CD4-positive, alpha-beta T cell (primary cell): ENCODE data around the gene LRP2. TPM values are rescaled to one million over a fixed set of nuclear protein-coding genes. Genes with fewer than 3 reads are reported as not detected.

Experiments
- ATAC-seq: fragments of 200-7000 bp; cut with Tn5 transposase; one replicate; pipeline ENCODE4 v1.10.0; 2022; ENCODE audit warnings: mild to moderate bottlenecking; ENCODE audit not compliant: poor library complexity
- CTCF ChIA-PET: fragments of 350-600 bp; sonication (Branson Sonifier 250); formaldehyde crosslinking; loops from one replicate; lab custom pipeline; 2021; ENCODE audit warnings: antibody characterized with exemption, inconsistent platforms; lab: Charles Lee
- POLR2A ChIA-PET: fragments of 350-600 bp; sonication (Branson Sonifier 250); formaldehyde crosslinking; loops from one replicate; lab custom pipeline; 2021; ENCODE audit warnings: antibody characterized with exemption, inconsistent platforms; lab: Charles Lee
- DNase-seq, 14 experiments: peaks; one replicate each; pipeline ENCODE4 v3.0.0-alpha.2; 2013 to 2020; ENCODE audit warnings: mixed read lengths in 2 of 14
- H3K27ac ChIP-seq, 2 donors: one replicate each; pipeline versions ENCODE4 v1.5.1 to v1.7.0; 2013; ENCODE audit warnings: low read length in 2 of 2, low read depth in 1 of 2, mild to moderate bottlenecking in 1 of 2
- H3K27me3 ChIP-seq, 2 experiments: 1 replicate in 1 of 2; 2 replicates in 1 of 2; pipeline versions ENCODE4 v1.6.1 to v1.7.0; 2013; ENCODE audit warnings: low read length in 2 of 2, control low read depth in 1 of 2, mild to moderate bottlenecking in 1 of 2, moderate library complexity in 1 of 2; ENCODE audit not compliant: insufficient read depth in 2 of 2, control insufficient read depth in 1 of 2
- H3K36me3 ChIP-seq: one replicate; pipeline ENCODE4 v1.6.1; 2013; ENCODE audit warnings: low read length, control low read depth; ENCODE audit not compliant: insufficient read depth
- H3K4me1 ChIP-seq: one replicate; pipeline ENCODE4 v1.6.1; 2013; ENCODE audit warnings: low read length, control low read depth; ENCODE audit not compliant: insufficient read depth
- H3K4me3 ChIP-seq: one replicate; pipeline ENCODE4 v1.5.1; 2013; ENCODE audit warnings: mild to moderate bottlenecking, low read length, moderate library complexity
- H3K9me3 ChIP-seq, 2 experiments: 1 replicate in 1 of 2; 2 replicates in 1 of 2; pipeline versions ENCODE4 v1.6.1 to v1.7.0; 2013; ENCODE audit warnings: low read length in 2 of 2, mild to moderate bottlenecking in 2 of 2, control low read depth in 1 of 2, moderate library complexity in 1 of 2; ENCODE audit not compliant: control insufficient read depth in 1 of 2, insufficient read depth in 1 of 2
- H3K27ac Mint-ChIP-seq: one replicate; pipeline ENCODE4 v1.8.0; 2020; ENCODE audit warnings: mixed read lengths
- H3K27me3 Mint-ChIP-seq: one replicate; pipeline ENCODE4 v1.8.0; 2021; ENCODE audit warnings: mixed read lengths
- H3K36me3 Mint-ChIP-seq: one replicate; pipeline ENCODE4 v1.8.0; 2021; ENCODE audit warnings: low read depth, mixed read lengths
- H3K4me1 Mint-ChIP-seq: one replicate; pipeline ENCODE4 v1.8.0; 2021; ENCODE audit warnings: low read depth, mixed read lengths
- H3K4me3 Mint-ChIP-seq: one replicate; pipeline ENCODE4 v1.8.0; 2020; ENCODE audit warnings: mild to moderate bottlenecking, mixed read lengths
- H3K9me3 Mint-ChIP-seq: one replicate; pipeline ENCODE4 v1.8.0; 2020; ENCODE audit warnings: mixed read lengths
- intact Hi-C, 2 experiments: fragments of 100-400 bp; cut with DNase I in 1 of 2; cut with micrococcal nuclease in 1 of 2; formaldehyde crosslinking; loops; one replicate each; pipeline versions ENCODE4 v1.15.1 to v1.9.0; 2023 to 2025; cut with DNase I, micrococcal nuclease
- total RNA-seq, 174 experiments: library from RNA in 2 of 174; stranded (reverse) in 2 of 174; gene quantifications; one replicate each; pipeline ENCODE4 v1.2.3 and lab custom pipeline; 2021 to 2026
- TF ChIP-seq, protein P1 (sequence below): fragments of 200-600 bp; IDR thresholded peaks from one replicate; pipeline ENCODE4 v1.8.0; 2022; ENCODE audit warnings: antibody characterized with exemption, mild to moderate bottlenecking

The LRP2 gene
- total RNA-seq, 2 experiments from 2014 or later = 0.03 TPM; not detected in 1

DNA sequence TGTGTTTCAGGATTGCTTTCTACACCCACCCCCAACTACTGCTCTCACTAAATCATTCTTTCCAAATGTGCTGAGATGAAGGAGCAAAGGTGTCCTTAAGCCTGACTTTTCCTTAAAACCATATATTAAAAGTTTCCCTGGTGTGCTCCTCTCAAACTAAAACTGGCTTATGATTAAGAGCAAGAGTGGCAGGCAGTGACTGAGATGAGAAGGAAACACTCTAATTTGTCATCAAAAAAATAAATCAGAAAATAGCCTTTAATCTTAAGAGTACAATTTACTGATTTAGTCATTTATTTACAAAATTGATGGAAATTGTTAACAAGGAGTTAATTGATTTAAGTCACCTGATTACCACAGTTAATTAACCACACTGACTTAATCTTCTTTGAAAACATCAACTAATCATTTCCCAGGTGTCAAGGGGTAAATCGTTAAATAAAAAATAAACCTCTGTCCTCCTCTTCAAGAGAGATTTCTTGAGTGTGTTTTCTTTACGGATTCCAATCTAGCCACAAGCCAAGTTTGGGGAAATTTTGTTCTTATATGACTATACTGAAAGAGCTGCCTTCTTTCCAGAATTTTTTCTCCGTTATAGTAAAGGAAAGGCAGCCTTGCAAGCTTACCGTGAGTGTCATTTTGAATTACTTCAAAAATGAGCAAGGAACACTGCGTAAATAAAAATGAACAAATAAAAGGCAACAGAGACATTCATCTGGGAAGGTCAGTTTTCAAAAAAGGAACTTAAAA is 17.4 kb downstream of the LRP2 start:
- DNase-seq (no peak), ATAC-seq (no peak)
- Mint-ChIP-seq H3K9me3 (no peaks in the 10 kb centered on the region), H3K4me1 (no peaks in the 10 kb centered on the region), H3K36me3 (no peaks in the 10 kb centered on the region), H3K27me3 (peaks cover 18% of the 10 kb centered on the region), H3K4me3 (no peak overlapping the region), H3K27ac (no peak overlapping the region)
- no peaks in the 10 kb centered on the region for H3K36me3 ChIP-seq
- no peaks in the 10 kb centered on the region for H3K4me1 ChIP-seq
- no peak overlapping the region for H3K4me3 ChIP-seq
- no peak overlapping the region for H3K27ac ChIP-seq
- peaks cover 0 to 3% of the 10 kb centered on the region in 2 experiments for H3K27me3 ChIP-seq
- CTCF ChIA-PET = no interaction called here
- POLR2A ChIA-PET = interaction anchor here (0.6 kb wide), 1 partner anchor 40 kb away, joined by 3 read pairs; no protein-coding TSS in a partner anchor
- H3K9me3 ChIP-seq = no peaks in the 10 kb centered on the region
- intact Hi-C loops = no loop called here
- TF ChIP-seq, protein P1, sequence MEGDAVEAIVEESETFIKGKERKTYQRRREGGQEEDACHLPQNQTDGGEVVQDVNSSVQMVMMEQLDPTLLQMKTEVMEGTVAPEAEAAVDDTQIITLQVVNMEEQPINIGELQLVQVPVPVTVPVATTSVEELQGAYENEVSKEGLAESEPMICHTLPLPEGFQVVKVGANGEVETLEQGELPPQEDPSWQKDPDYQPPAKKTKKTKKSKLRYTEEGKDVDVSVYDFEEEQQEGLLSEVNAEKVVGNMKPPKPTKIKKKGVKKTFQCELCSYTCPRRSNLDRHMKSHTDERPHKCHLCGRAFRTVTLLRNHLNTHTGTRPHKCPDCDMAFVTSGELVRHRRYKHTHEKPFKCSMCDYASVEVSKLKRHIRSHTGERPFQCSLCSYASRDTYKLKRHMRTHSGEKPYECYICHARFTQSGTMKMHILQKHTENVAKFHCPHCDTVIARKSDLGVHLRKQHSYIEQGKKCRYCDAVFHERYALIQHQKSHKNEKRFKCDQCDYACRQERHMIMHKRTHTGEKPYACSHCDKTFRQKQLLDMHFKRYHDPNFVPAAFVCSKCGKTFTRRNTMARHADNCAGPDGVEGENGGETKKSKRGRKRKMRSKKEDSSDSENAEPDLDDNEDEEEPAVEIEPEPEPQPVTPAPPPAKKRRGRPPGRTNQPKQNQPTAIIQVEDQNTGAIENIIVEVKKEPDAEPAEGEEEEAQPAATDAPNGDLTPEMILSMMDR = no peak

DNA sequence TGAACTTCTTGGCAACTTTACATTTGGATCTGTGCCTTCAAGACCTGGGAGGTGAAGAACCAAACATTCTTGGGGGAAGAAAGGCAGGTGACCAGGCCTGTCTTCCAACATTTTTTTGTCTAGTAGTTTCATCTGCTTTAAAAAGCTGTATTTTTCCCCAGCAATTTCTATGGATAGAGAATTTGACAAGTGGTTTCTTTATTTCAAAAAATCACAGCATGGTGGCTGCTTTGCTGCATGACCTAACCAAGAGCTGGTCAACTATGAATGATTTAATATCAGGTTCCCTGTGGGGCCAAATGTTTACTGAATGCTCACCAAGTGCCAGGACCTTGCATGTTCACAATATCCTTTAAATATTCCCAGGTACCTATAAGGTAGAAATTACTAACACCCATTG is 19.1 kb downstream of the LRP2 start:
- H3K4me1 ChIP-seq = no peaks in the 10 kb centered on the region
- H3K27ac Mint-ChIP-seq = no peak overlapping the region
- no peaks in the 10 kb centered on the region for H3K36me3 Mint-ChIP-seq
- CTCF ChIA-PET = no interaction called here
- H3K9me3 ChIP-seq = no peaks in the 10 kb centered on the region
- ATAC-seq (no peak), DNase-seq (no peak)
- no peak overlapping the region for H3K27ac ChIP-seq
- peaks cover 0 to 3% of the 10 kb centered on the region in 2 experiments for H3K27me3 ChIP-seq
- TF ChIP-seq, protein P1 = no peak
- no peak overlapping the region for H3K4me3 Mint-ChIP-seq
- H3K4me1 Mint-ChIP-seq = no peaks in the 10 kb centered on the region
- peaks cover 30% of the 10 kb centered on the region for H3K27me3 Mint-ChIP-seq
- no peaks in the 10 kb centered on the region for H3K9me3 Mint-ChIP-seq
- intact Hi-C loops = no loop called here
- H3K36me3 ChIP-seq = no peaks in the 10 kb centered on the region
- no peak overlapping the region for H3K4me3 ChIP-seq
- POLR2A ChIA-PET = interaction anchor here (1.3 kb wide), 1 partner anchor 14 kb away, joined by 4 read pairs; no protein-coding TSS in a partner anchor

- Mint-ChIP-seq H3K4me1 (no peaks in the 10 kb centered on the region), H3K27me3 (peaks cover 36% of the 10 kb centered on the region), H3K36me3 (no peaks in the 10 kb centered on the region), H3K4me3 (no peak overlapping the region), H3K27ac (no peak overlapping the region), H3K9me3 (no peaks in the 10 kb centered on the region)
- H3K27ac ChIP-seq = no peak overlapping the region
- no peak overlapping the region for H3K4me3 ChIP-seq
- H3K4me1 ChIP-seq = no peaks in the 10 kb centered on the region
- ATAC-seq (no peak), DNase-seq (no peak)
- no peaks in the 10 kb centered on the region for H3K36me3 ChIP-seq
- CTCF ChIA-PET = no interaction called here
- POLR2A ChIA-PET = no interaction called here
- H3K27me3 ChIP-seq = peaks cover 0 to 3% of the 10 kb centered on the region in 2 experiments
- no peaks in the 10 kb centered on the region for H3K9me3 ChIP-seq
- intact Hi-C loops = no loop called here
- TF ChIP-seq, protein P1 = no peak
Observed at GRCh38 chr2:169339657-169340056, 22.7 kb downstream of the LRP2 start.
